Ectodermal cell (in vitro differentiated cells): ENCODE measurements around the gene COL6A3.

ENCODE experiments used
- H3K27ac ChIP-seq: 2 replicates; pipeline ENCODE4 v1.7.0; 2013; ENCODE audit warnings: mild to moderate bottlenecking, low read depth, low read length; ENCODE audit not compliant: insufficient read depth, poor library complexity, severe bottlenecking
- H3K27me3 ChIP-seq: 2 replicates; pipeline ENCODE4 v1.7.0; 2013; ENCODE audit warnings: mild to moderate bottlenecking, low read length; ENCODE audit not compliant: insufficient read depth, control insufficient read depth, poor library complexity, severe bottlenecking
- H3K36me3 ChIP-seq: one replicate; pipeline ENCODE4 v1.7.0; 2013; ENCODE audit warnings: low read length; ENCODE audit not compliant: control insufficient read depth, insufficient read depth
- H3K4me1 ChIP-seq: one replicate; pipeline ENCODE4 v1.7.0; 2013; ENCODE audit warnings: low read length; ENCODE audit not compliant: control insufficient read depth, insufficient read depth
- H3K4me3 ChIP-seq: 2 replicates; pipeline ENCODE4 v1.7.0; 2013; ENCODE audit warnings: low read depth, low read length, control low read depth; ENCODE audit not compliant: insufficient read depth
- H3K9me3 ChIP-seq: 2 replicates; pipeline ENCODE4 v1.7.0; 2013; ENCODE audit warnings: mild to moderate bottlenecking, low read length, moderate library complexity; ENCODE audit not compliant: control insufficient read depth
- WGBS, 2 experiments: methylation state at CpG; one replicate each; pipeline ENCODE4 v1.1.7; 2013; ENCODE audit warnings: missing lambda C conversion rate in 2 of 2; 5-methylcytosine and 5-hydroxymethylcytosine counted together

Gene COL6A3

GRCh38 chr2:237351796-237352195, 62.2 kb downstream of the COL6A3 start:
- Histone ChIP-seq H3K36me3 (no peaks in the 10 kb centered on the region), H3K27me3 (no peaks in the 10 kb centered on the region), H3K27ac (no peak overlapping the region), H3K4me1 (no peaks in the 10 kb centered on the region), H3K4me3 (no peak overlapping the region), H3K9me3 (no peaks in the 10 kb centered on the region)
- 94 to 95% methylated on average over 4 of the region's 4 CpGs for WGBS, 2 experiments

DNA sequence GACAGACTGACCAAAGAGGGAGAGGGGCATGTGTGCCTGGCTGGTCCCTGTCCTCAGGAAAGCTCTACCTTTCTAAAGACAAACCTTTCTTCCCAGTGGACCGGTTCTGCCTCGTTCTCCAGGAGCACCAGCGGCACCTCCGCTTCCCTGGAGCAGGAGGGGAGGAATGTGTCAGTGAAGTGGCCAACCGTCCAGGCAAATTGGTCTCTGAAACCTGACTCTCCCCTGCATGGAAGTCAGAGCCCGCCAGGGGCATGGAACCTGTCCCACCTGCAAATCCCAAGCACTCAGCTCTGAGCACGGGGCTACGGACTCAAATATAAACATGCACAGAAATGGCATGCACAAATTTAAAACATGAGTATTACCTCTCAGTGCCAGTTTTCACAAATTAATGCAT, 62.9 kb downstream of the COL6A3 start:
- H3K27ac ChIP-seq: no peak overlapping the region
- H3K4me3 ChIP-seq: no peak overlapping the region
- no peaks in the 10 kb centered on the region for H3K36me3 ChIP-seq
- 76 to 77% methylated on average over 8 of the region's 8 CpGs for WGBS, 2 experiments
- H3K27me3 ChIP-seq: no peaks in the 10 kb centered on the region
- no peaks in the 10 kb centered on the region for H3K4me1 ChIP-seq
- H3K9me3 ChIP-seq: no peaks in the 10 kb centered on the region

DNA sequence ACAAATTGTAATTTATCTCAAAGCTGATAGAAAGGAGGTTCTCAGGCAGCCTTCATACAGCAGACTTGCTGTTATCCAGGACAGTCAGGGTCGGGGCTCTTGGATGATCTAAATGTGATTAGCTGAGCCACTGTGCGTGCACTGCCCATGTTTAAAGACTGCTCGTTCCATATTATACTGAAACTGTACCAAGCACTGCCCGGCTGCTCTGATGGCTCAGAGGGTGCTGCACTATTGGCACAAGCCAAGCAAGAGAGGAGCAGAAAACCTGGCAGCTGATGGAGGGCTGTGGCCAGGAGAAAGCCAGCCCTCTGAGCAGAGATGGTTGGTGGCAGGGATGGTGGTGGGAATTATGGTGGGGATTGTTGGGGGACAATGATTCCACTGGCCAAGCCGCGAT, 63.4 kb downstream of the COL6A3 start:
- WGBS, 2 experiments: 90 to 96% methylated on average over 6 of the region's 6 CpGs
- H3K4me3 ChIP-seq: no peak overlapping the region
- no peaks in the 10 kb centered on the region for H3K9me3 ChIP-seq
- H3K36me3 ChIP-seq: no peaks in the 10 kb centered on the region
- no peaks in the 10 kb centered on the region for H3K4me1 ChIP-seq
- no peaks in the 10 kb centered on the region for H3K27me3 ChIP-seq
- no peak overlapping the region for H3K27ac ChIP-seq

GRCh38 chr2:237350070-237350469, 63.9 kb downstream of the COL6A3 start:
- Histone ChIP-seq H3K36me3 (no peaks in the 10 kb centered on the region), H3K27ac (no peak overlapping the region)
- WGBS, 2 experiments: 93 to 95% methylated on average over 11 of the region's 11 CpGs

GRCh38 chr2:237348281-237348865, 65.6 kb downstream of the COL6A3 start:
- no peak overlapping the region for H3K4me3 ChIP-seq

More at GRCh38 chr2:237350070-237350469, 63.9 kb downstream of the COL6A3 start:
- Histone ChIP-seq H3K9me3 (no peaks in the 10 kb centered on the region), H3K4me1 (no peaks in the 10 kb centered on the region), H3K4me3 (no peak overlapping the region), H3K27me3 (no peaks in the 10 kb centered on the region)

GRCh38 chr2:237345891-237346640, 67.9 kb downstream of the COL6A3 start:
- Histone ChIP-seq H3K4me1 (no peaks in the 10 kb centered on the region), H3K36me3 (no peaks in the 10 kb centered on the region), H3K27ac (no peak overlapping the region), H3K27me3 (no peaks in the 10 kb centered on the region), H3K4me3 (no peak overlapping the region), H3K9me3 (no peaks in the 10 kb centered on the region)
- WGBS, 2 experiments: 91 to 92% methylated on average over 4 of the region's 4 CpGs

More at GRCh38 chr2:237348281-237348865, 65.6 kb downstream of the COL6A3 start:
- H3K9me3 ChIP-seq: no peaks in the 10 kb centered on the region
- H3K4me1 ChIP-seq: no peaks in the 10 kb centered on the region
- no peaks in the 10 kb centered on the region for H3K27me3 ChIP-seq
- no peak overlapping the region for H3K27ac ChIP-seq
- H3K36me3 ChIP-seq: no peaks in the 10 kb centered on the region
- WGBS, 2 experiments: 95% methylated on average over 11 of the region's 11 CpGs

GRCh38 chr2:237345411-237345810, 68.6 kb downstream of the COL6A3 start:
- WGBS, 2 experiments: 88 to 89% methylated on average over 7 of the region's 7 CpGs
- Histone ChIP-seq H3K4me1 (no peaks in the 10 kb centered on the region), H3K36me3 (no peaks in the 10 kb centered on the region), H3K27me3 (no peaks in the 10 kb centered on the region), H3K9me3 (no peaks in the 10 kb centered on the region), H3K27ac (no peak overlapping the region), H3K4me3 (no peak overlapping the region)

DNA sequence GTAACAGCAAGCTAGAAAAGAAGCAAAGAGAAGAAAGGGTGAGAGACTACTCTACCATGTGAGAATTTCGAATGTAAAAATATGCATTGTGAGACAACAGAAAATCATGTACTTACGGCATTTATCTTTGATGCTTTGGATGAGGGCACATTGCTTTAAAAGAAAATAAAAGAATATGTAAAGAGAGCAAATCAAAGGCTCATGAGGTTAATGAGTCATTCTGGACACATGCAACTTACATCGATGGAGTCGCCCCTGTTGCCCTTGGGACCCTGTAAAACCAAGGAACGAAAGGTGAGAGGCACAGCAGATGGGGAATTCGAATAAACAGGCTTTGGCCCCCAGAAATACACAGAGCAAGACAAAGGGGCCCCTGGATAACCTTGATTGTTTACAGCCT, 69.0 kb downstream of the COL6A3 start:
- Histone ChIP-seq H3K27ac (no peak overlapping the region), H3K4me1 (no peaks in the 10 kb centered on the region), H3K4me3 (no peak overlapping the region), H3K27me3 (no peaks in the 10 kb centered on the region), H3K36me3 (no peaks in the 10 kb centered on the region), H3K9me3 (no peaks in the 10 kb centered on the region)
- 93 to 95% methylated on average over 6 of the region's 6 CpGs for WGBS, 2 experiments

DNA sequence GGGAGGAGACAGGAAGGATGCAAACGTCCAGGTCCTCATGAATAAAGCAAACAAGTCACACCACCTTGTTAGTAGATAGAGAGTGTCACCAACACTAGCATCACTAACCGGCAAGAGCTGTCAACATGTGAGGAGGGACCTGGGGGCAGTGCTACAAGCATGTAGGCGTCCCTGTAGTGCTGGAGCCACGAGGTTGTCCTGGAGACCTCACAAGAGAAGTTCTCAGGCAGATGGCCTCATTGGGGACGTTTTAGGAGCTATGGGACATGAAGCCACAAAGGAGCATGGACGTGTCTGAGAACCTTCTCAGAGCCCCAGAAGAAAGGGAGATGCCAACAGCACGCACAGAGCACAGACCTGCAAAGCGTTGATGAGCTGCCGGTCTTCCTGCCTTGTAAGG, 70.0 kb downstream of the COL6A3 start:
- 94 to 95% methylated on average over 9 of the region's 9 CpGs for WGBS, 2 experiments
- H3K4me3 ChIP-seq: no peak overlapping the region
- H3K27ac ChIP-seq: no peak overlapping the region
- H3K9me3 ChIP-seq: no peaks in the 10 kb centered on the region
- H3K4me1 ChIP-seq: no peaks in the 10 kb centered on the region
- no peaks in the 10 kb centered on the region for H3K36me3 ChIP-seq
- no peaks in the 10 kb centered on the region for H3K27me3 ChIP-seq

- Histone ChIP-seq H3K4me3 (no peak overlapping the region), H3K36me3 (no peaks in the 10 kb centered on the region), H3K4me1 (no peaks in the 10 kb centered on the region), H3K27me3 (no peaks in the 10 kb centered on the region), H3K27ac (no peak overlapping the region), H3K9me3 (no peaks in the 10 kb centered on the region)
- 80 to 93% methylated on average over 4 of the region's 4 CpGs for WGBS, 2 experiments
Observed at GRCh38 chr2:237341872-237342271, 72.1 kb downstream of the COL6A3 start.
